Stimulated activated CD8-positive, alpha-beta memory T cell treated with anti-CD3 and anti-CD28 coated beads, Interleukin-2, amount 100 ng/mL, for 48 hours (primary cell): ENCODE data around the gene ACOT11.
"Not testable (repeated sequence)": the region's sequence is repeated elsewhere in the genome, so short reads cannot be mapped to it uniquely, and the experiment has no call there.

Source experiments
- DNase-seq, 2 donors: peaks; one replicate each; pipeline ENCODE4 v3.0.0-alpha.2; 2020; ENCODE audit warnings: low read depth in 2 of 2

ACOT11 gene

GRCh38 chr1:54547601-54548388, at the start of gene ACOT11:
Gene ACOT11, plus strand, starts transcription at chr1:54548228. Its CDS starts 82 bp downstream, at chr1:54548310.
- no peak for DNase-seq

GRCh38 chr1:54498383-54499096, 49.5 kb upstream of the ACOT11 start:
- DNase-seq: no peak

GRCh38 chr1:54499097-54499359, 49.0 kb upstream of the ACOT11 start:
- DNase-seq: no peak

- no peak for DNase-seq
Observed at GRCh38 chr1:54499360-54500106, 48.5 kb upstream of the ACOT11 start.

- DNase-seq: no peak
Observed at GRCh38 chr1:54500107-54500431, 48.0 kb upstream of the ACOT11 start.

- DNase-seq: no peak
Observed at GRCh38 chr1:54501849-54502248, 46.2 kb upstream of the ACOT11 start.

GRCh38 chr1:54502342-54502741, 45.7 kb upstream of the ACOT11 start:
- no peak for DNase-seq

GRCh38 chr1:54506594-54506993, 41.4 kb upstream of the ACOT11 start:
- no peak for DNase-seq

GRCh38 chr1:54507033-54507870, 40.8 kb upstream of the ACOT11 start:
- no peak for DNase-seq

- DNase-seq: no peak
Observed at GRCh38 chr1:54510715-54511270, 37.2 kb upstream of the ACOT11 start.

GRCh38 chr1:54513921-54514580, 34.0 kb upstream of the ACOT11 start:
- DNase-seq: not testable (repeated sequence)

- no peak for DNase-seq
Observed at GRCh38 chr1:54516249-54516920, 31.6 kb upstream of the ACOT11 start.

- no peak for DNase-seq
Observed at GRCh38 chr1:54517496-54517895, 30.5 kb upstream of the ACOT11 start.

- no peak for DNase-seq
Observed at GRCh38 chr1:54518489-54518888, 29.5 kb upstream of the ACOT11 start.

GRCh38 chr1:54519709-54520108, 28.3 kb upstream of the ACOT11 start:
- DNase-seq: no peak

- DNase-seq: no peak
Observed at GRCh38 chr1:54520631-54521321, 27.3 kb upstream of the ACOT11 start.

GRCh38 chr1:54526565-54526964, 21.5 kb upstream of the ACOT11 start:
- DNase-seq: not testable (repeated sequence)

GRCh38 chr1:54528613-54529012, 19.4 kb upstream of the ACOT11 start:
- no peak for DNase-seq

- DNase-seq: no peak
Observed at GRCh38 chr1:54532033-54532432, 16.0 kb upstream of the ACOT11 start.

- DNase-seq: not testable (repeated sequence)
Observed at GRCh38 chr1:54536656-54537055, 11.4 kb upstream of the ACOT11 start.
